Measurements from ENCODE around the gene KCNC1. TPM values are rescaled to one million over a fixed set of nuclear protein-coding genes. Genes with fewer than 3 reads are reported as not detected.

The KCNC1 gene
- total and polyA plus RNA-seq, 2 donors (not counting 1 experiment from before 2014, with no cell fraction given) = under 0.01 TPM; not detected in 1

GRCh38 chr11:17725174-17725573 is 9.4 kb upstream of the KCNC1 start:
- no peaks in the 10 kb centered on the region for H3K4me1 ChIP-seq (ENCODE audit: control insufficient read depth, extremely low read depth, insufficient read depth, low read length)
- H3K4me2 ChIP-seq (ENCODE audit: extremely low read depth, insufficient read depth, low read length) = no peak overlapping the region
- peaks cover 30% of the 10 kb centered on the region for H3K27me3 ChIP-seq (ENCODE audit: control insufficient read depth, insufficient read depth, low read length)
- H3K9me3 ChIP-seq (ENCODE audit: control insufficient read depth, insufficient read depth, low read depth, low read length) = no peaks in the 10 kb centered on the region
- no peaks in the 10 kb centered on the region for H3K36me3 ChIP-seq (ENCODE audit: control insufficient read depth, insufficient read depth, low read length)
- TF ChIP-seq, protein P1, sequence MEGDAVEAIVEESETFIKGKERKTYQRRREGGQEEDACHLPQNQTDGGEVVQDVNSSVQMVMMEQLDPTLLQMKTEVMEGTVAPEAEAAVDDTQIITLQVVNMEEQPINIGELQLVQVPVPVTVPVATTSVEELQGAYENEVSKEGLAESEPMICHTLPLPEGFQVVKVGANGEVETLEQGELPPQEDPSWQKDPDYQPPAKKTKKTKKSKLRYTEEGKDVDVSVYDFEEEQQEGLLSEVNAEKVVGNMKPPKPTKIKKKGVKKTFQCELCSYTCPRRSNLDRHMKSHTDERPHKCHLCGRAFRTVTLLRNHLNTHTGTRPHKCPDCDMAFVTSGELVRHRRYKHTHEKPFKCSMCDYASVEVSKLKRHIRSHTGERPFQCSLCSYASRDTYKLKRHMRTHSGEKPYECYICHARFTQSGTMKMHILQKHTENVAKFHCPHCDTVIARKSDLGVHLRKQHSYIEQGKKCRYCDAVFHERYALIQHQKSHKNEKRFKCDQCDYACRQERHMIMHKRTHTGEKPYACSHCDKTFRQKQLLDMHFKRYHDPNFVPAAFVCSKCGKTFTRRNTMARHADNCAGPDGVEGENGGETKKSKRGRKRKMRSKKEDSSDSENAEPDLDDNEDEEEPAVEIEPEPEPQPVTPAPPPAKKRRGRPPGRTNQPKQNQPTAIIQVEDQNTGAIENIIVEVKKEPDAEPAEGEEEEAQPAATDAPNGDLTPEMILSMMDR (conservative IDR thresholded peaks at IDR 0.05 in 1 of 2, IDR thresholded peaks at IDR 0.05 in 1 of 2; ENCODE audit: low read depth in 1 of 2, low read length in 2 of 2) = no peak
- H2AFZ ChIP-seq (ENCODE audit: low read length) = no peak overlapping the region
- no peak overlapping the region for H3K4me3 ChIP-seq (replicated peaks in 1 of 4; ENCODE audit: control extremely low read depth in 1 of 4, insufficient read depth in 1 of 4, low read depth in 3 of 4, low read length in 4 of 4)
- peaks cover 2% of the 10 kb centered on the region for H4K20me1 ChIP-seq (ENCODE audit: control insufficient read depth, extremely low read depth, insufficient read depth, low read length)
- H3K79me2 ChIP-seq (ENCODE audit: control insufficient read depth, insufficient read depth, low read length) = no peaks in the 10 kb centered on the region
- H3K27ac ChIP-seq (ENCODE audit: insufficient read depth, low read length) = no peak overlapping the region
- no peak for DNase-seq (ENCODE audit: low read depth in 2 of 2)
- no peak overlapping the region for H3K9ac ChIP-seq (ENCODE audit: insufficient read depth, low read length)

DNA sequence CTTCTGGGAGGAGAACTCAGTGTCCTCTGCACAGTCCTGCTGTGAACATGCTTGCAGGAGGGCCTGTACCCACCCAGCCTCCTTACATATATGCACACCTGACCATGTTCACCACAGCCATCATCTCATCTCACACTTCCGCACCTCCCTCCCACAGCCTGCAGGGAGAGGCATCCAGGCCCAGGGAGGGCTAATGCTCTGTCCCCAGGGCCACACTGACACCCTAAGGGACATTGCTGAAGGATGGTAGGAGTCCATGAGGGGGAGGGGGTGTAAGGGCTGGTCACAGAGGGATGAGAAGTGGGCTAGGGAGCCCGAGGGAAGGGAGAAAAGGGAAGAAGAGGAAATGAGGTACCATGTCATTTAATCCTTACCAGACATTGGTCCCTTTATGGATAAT is 4.4 kb upstream of the KCNC1 start:
- Histone ChIP-seq H4K20me1 (ENCODE audit: control insufficient read depth, extremely low read depth, insufficient read depth, low read length) (peaks cover 2% of the 10 kb centered on the region), H3K4me2 (ENCODE audit: extremely low read depth, insufficient read depth, low read length) (no peak overlapping the region), H3K79me2 (ENCODE audit: control insufficient read depth, insufficient read depth, low read length) (no peaks in the 10 kb centered on the region), H3K9ac (ENCODE audit: insufficient read depth, low read length) (no peak overlapping the region), H3K36me3 (ENCODE audit: control insufficient read depth, insufficient read depth, low read length) (no peaks in the 10 kb centered on the region), H2AFZ (ENCODE audit: low read length) (no peak overlapping the region), H3K27me3 (ENCODE audit: control insufficient read depth, insufficient read depth, low read length) (peaks cover 17% of the 10 kb centered on the region), H3K4me3 (replicated peaks in 1 of 4; ENCODE audit: control extremely low read depth in 1 of 4, insufficient read depth in 1 of 4, low read depth in 3 of 4, low read length in 4 of 4) (no peak overlapping the region), H3K27ac (ENCODE audit: insufficient read depth, low read length) (no peak overlapping the region), H3K9me3 (ENCODE audit: control insufficient read depth, insufficient read depth, low read depth, low read length) (no peaks in the 10 kb centered on the region), H3K4me1 (ENCODE audit: control insufficient read depth, extremely low read depth, insufficient read depth, low read length) (no peaks in the 10 kb centered on the region)
- TF ChIP-seq EZH2 (IDR thresholded peaks at IDR 0.05; ENCODE audit: low read length, missing control alignments) = no peak
- TF ChIP-seq, protein P1 (conservative IDR thresholded peaks at IDR 0.05 in 1 of 2, IDR thresholded peaks at IDR 0.05 in 1 of 2; ENCODE audit: low read depth in 1 of 2, low read length in 2 of 2) = no peak
- no peak for DNase-seq (ENCODE audit: low read depth in 2 of 2)

GRCh38 chr11:17730608-17731462 is 3.7 kb upstream of the KCNC1 start:
- Histone ChIP-seq H3K27ac (ENCODE audit: insufficient read depth, low read length) (no peak overlapping the region), H3K4me2 (ENCODE audit: extremely low read depth, insufficient read depth, low read length) (no peak overlapping the region), H3K4me1 (ENCODE audit: control insufficient read depth, extremely low read depth, insufficient read depth, low read length) (no peaks in the 10 kb centered on the region), H3K4me3 (replicated peaks in 1 of 4; ENCODE audit: control extremely low read depth in 1 of 4, insufficient read depth in 1 of 4, low read depth in 3 of 4, low read length in 4 of 4) (no peak overlapping the region), H3K79me2 (ENCODE audit: control insufficient read depth, insufficient read depth, low read length) (no peaks in the 10 kb centered on the region), H3K36me3 (ENCODE audit: control insufficient read depth, insufficient read depth, low read length) (no peaks in the 10 kb centered on the region), H3K9me3 (ENCODE audit: control insufficient read depth, insufficient read depth, low read depth, low read length) (no peaks in the 10 kb centered on the region), H2AFZ (ENCODE audit: low read length) (no peak overlapping the region), H4K20me1 (ENCODE audit: control insufficient read depth, extremely low read depth, insufficient read depth, low read length) (peaks cover 2% of the 10 kb centered on the region), H3K9ac (ENCODE audit: insufficient read depth, low read length) (no peak overlapping the region), H3K27me3 (ENCODE audit: control insufficient read depth, insufficient read depth, low read length) (peaks cover 17% of the 10 kb centered on the region)
- DNase-seq (ENCODE audit: low read depth in 2 of 2) = peak; percentile 61 to 77
- no peak for TF ChIP-seq EZH2 (IDR thresholded peaks at IDR 0.05; ENCODE audit: low read length, missing control alignments)
- TF ChIP-seq, protein P1 (conservative IDR thresholded peaks at IDR 0.05 in 1 of 2, IDR thresholded peaks at IDR 0.05 in 1 of 2; ENCODE audit: low read depth in 1 of 2, low read length in 2 of 2) = peak; percentile 97 to 98
